Measurements from ENCODE around the gene GPR18. TPM values are rescaled to one million over a fixed set of nuclear protein-coding genes. Genes with fewer than 3 reads are reported as not detected.

The GPR18 gene
- total and polyA plus RNA-seq, 9 of the 15 experiments (the other 6 are each of a cell fraction or from before 2014, with no cell fraction given) = 0.75 TPM; not detected in 8

- no peak for TF ChIP-seq BRF2 (IDR thresholded peaks at IDR 0.05; ENCODE audit: borderline replicate concordance, insufficient read depth, insufficient read length)
- TF ChIP-seq RREB1 (CRISPR knock-in tag; IDR thresholded peaks at IDR 0.05) = no peak
- no peak for TF ChIP-seq ZNF449 (CRISPR knock-in tag; IDR thresholded peaks at IDR 0.05)
- no peak for TF ChIP-seq CGGBP1 (CRISPR knock-in tag; IDR thresholded peaks at IDR 0.05)
- TF ChIP-seq HDGF (IDR thresholded peaks at IDR 0.05) = no peak
- TF ChIP-seq SREBF1 (IDR thresholded peaks at IDR 0.05; ENCODE audit: borderline replicate concordance, low read depth, low read length) = no peak
- TF ChIP-seq CEBPB (tag; IDR thresholded peaks at IDR 0.05) = no peak
- no peak for TF ChIP-seq ZC3H11A (IDR thresholded peaks at IDR 0.05; ENCODE audit: low read depth, low read length)
These were observed 41.8 kb upstream of the GPR18 start (continued) for GRCh38 chr13:99299920-99300341.
